Measurements from ENCODE around the gene CYB561A3. TPM values are rescaled to one million over a fixed set of nuclear protein-coding genes. Genes with fewer than 3 reads are reported as not detected.

Gene CYB561A3
- total and polyA plus RNA-seq, 2 of the 13 experiments (the other 11 are each of a cell fraction or from before 2014, with no cell fraction given) = 11.4 to 14.9 TPM

DNA sequence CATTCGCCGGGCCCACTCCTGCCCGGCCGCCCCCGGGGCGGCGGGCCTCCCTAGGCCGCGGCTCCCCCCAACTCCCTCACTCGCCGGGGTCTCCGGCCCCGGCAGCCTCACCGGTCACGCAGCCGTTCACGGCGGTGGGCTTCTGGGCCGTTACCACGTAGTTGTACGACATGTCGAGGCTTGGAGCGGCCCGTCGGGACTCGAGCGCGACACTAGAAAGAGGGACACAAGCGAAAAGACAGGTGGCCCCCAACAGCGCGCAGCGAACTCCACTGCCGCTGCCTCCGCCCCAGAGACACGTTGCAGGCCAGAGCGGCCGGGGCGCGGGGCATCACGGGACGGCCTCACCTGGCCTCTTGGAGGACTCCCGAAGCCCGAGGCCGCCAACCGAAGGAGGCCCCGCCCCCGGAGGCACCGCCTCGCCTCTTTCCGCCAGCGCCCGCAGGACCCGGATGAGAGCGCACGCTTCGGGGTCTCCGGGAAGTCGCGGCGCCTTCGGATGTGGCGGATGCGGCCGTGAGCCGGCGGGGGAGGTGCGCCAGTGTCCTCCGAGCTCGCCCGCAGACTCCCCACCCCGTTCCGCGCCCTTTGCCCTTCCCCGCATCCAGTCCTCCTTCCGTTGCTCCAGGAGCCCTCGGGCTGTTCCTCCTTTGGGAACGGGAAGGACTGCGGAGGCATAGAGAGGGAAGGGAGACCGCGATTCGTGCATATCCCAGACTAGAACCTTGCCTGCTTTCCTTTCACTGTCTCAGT lies 28.7 kb downstream of the CYB561A3 start, which contains the start of the genes DDB1 and TKFC (continued):
- no peak for TF ChIP-seq CREB1 (IDR thresholded peaks at IDR 0.05)
- TF ChIP-seq CREB1 (CRISPR knock-in tag; IDR thresholded peaks at IDR 0.05) = no peak
- TF ChIP-seq ZNF891 (CRISPR knock-in tag; IDR thresholded peaks at IDR 0.05) = peak; percentile 68
- TF ChIP-seq RELA (CRISPR knock-in tag; IDR thresholded peaks at IDR 0.05) = no peak
- TF ChIP-seq ZNF282 (IDR thresholded peaks at IDR 0.05; ENCODE audit: partially characterized antibody) = no peak
- TF ChIP-seq SSRP1 (CRISPR knock-in tag; IDR thresholded peaks at IDR 0.05) = 0 out of 2 replicates have a peak, but pooled peaks have one; percentile 19
- TF ChIP-seq ZNF747 (CRISPR knock-in tag; IDR thresholded peaks at IDR 0.05; ENCODE audit: borderline replicate concordance) = peak; percentile 26; the same call in 1 of the 2 replicates
- TF ChIP-seq, protein P1, sequence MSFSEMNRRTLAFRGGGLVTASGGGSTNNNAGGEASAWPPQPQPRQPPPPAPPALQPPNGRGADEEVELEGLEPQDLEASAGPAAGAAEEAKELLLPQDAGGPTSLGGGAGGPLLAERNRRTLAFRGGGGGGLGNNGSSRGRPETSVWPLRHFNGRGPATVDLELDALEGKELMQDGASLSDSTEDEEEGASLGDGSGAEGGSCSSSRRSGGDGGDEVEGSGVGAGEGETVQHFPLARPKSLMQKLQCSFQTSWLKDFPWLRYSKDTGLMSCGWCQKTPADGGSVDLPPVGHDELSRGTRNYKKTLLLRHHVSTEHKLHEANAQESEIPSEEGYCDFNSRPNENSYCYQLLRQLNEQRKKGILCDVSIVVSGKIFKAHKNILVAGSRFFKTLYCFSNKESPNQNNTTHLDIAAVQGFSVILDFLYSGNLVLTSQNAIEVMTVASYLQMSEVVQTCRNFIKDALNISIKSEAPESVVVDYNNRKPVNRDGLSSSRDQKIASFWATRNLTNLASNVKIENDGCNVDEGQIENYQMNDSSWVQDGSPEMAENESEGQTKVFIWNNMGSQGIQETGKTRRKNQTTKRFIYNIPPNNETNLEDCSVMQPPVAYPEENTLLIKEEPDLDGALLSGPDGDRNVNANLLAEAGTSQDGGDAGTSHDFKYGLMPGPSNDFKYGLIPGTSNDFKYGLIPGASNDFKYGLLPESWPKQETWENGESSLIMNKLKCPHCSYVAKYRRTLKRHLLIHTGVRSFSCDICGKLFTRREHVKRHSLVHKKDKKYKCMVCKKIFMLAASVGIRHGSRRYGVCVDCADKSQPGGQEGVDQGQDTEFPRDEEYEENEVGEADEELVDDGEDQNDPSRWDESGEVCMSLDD (CRISPR knock-in tag; IDR thresholded peaks at IDR 0.05; ENCODE audit: borderline replicate concordance) = peak; percentile 65; the same call in 1 of the 2 replicates
- TF ChIP-seq NPAS2 (CRISPR knock-in tag; IDR thresholded peaks at IDR 0.05; ENCODE audit: borderline replicate concordance) = no peak
- no peak for TF ChIP-seq ZNF34 (CRISPR knock-in tag; IDR thresholded peaks at IDR 0.05; ENCODE audit: borderline replicate concordance)
- TF ChIP-seq, protein P2, sequence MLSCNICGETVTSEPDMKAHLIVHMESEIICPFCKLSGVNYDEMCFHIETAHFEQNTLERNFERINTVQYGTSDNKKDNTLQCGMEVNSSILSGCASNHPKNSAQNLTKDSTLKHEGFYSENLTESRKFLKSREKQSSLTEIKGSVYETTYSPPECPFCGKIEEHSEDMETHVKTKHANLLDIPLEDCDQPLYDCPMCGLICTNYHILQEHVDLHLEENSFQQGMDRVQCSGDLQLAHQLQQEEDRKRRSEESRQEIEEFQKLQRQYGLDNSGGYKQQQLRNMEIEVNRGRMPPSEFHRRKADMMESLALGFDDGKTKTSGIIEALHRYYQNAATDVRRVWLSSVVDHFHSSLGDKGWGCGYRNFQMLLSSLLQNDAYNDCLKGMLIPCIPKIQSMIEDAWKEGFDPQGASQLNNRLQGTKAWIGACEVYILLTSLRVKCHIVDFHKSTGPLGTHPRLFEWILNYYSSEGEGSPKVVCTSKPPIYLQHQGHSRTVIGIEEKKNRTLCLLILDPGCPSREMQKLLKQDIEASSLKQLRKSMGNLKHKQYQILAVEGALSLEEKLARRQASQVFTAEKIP (CRISPR knock-in tag; IDR thresholded peaks at IDR 0.05; ENCODE audit: borderline replicate concordance) = no peak
- no peak for TF ChIP-seq TP53 (CRISPR knock-in tag; conservative IDR thresholded peaks at IDR 0.05)
- no peak for TF ChIP-seq ISX (CRISPR knock-in tag; conservative IDR thresholded peaks at IDR 0.05)
- peak; percentile 85 for TF ChIP-seq ASH2L (IDR thresholded peaks at IDR 0.05; ENCODE audit: insufficient read length, low read depth, low read length)
- TF ChIP-seq ZFP90 (CRISPR knock-in tag; IDR thresholded peaks at IDR 0.05; ENCODE audit: borderline replicate concordance) = no peak
- no peak for TF ChIP-seq RFX5 (IDR thresholded peaks at IDR 0.05; ENCODE audit: low read depth, low read length)
- TF ChIP-seq, protein P3, sequence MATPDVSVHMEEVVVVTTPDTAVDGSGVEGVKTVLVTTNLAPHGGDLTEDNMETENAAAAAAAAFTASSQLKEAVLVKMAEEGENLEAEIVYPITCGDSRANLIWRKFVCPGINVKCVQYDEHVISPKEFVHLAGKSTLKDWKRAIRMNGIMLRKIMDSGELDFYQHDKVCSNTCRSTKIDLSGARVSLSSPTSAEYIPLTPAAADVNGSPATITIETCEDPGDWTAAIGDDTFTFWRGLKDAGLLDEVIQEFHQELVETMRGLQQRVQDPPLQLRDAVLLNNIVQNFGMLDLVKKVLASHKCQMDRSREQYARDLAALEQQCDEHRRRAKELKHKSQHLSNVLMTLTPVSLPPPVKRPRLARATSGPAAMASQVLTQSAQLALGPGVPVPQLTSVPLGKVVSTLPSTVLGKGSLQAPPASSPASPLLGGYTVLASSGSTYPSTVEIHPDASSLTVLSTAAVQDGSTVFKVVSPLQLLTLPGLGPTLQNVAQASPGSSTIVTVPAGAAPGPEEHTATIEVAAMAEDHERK (CRISPR knock-in tag; IDR thresholded peaks at IDR 0.05; ENCODE audit: low read depth) = 0 out of 2 replicates have a peak, but pooled peaks have one; percentile 29
- no peak for TF ChIP-seq TCF7 (IDR thresholded peaks at IDR 0.05; ENCODE audit: low read depth)
- no peak for TF ChIP-seq ZNF674 (CRISPR knock-in tag; IDR thresholded peaks at IDR 0.05; ENCODE audit: low read depth)
- TF ChIP-seq ZNF883 (CRISPR knock-in tag; IDR thresholded peaks at IDR 0.05; ENCODE audit: not compliant biosample characterization) = peak; percentile 88
- TF ChIP-seq ZFAT (CRISPR knock-in tag; conservative IDR thresholded peaks at IDR 0.05) = no peak
- peak; percentile 20; the same call in 1 of the 2 replicates for TF ChIP-seq ZNF572 (CRISPR knock-in tag; IDR thresholded peaks at IDR 0.05)
- TF ChIP-seq, protein P4, sequence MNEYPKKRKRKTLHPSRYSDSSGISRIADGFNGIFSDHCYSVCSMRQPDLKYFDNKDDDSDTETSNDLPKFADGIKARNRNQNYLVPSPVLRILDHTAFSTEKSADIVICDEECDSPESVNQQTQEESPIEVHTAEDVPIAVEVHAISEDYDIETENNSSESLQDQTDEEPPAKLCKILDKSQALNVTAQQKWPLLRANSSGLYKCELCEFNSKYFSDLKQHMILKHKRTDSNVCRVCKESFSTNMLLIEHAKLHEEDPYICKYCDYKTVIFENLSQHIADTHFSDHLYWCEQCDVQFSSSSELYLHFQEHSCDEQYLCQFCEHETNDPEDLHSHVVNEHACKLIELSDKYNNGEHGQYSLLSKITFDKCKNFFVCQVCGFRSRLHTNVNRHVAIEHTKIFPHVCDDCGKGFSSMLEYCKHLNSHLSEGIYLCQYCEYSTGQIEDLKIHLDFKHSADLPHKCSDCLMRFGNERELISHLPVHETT (CRISPR knock-in tag; conservative IDR thresholded peaks at IDR 0.05) = peak; percentile 88

All from HepG2 (cell line).